Stimulated activated CD4-positive, alpha-beta T cell treated with anti-CD3 and anti-CD28 coated beads, Interleukin-12 subunit alpha, Interleukin-12 subunit beta, amount 100 ng/mL, for 24 hours (primary cell): ENCODE measurements around the gene COL25A1.
"Not testable (repeated sequence)": the region's sequence is repeated elsewhere in the genome, so short reads cannot be mapped to it uniquely, and the experiment has no call there.

Source experiments
- DNase-seq, 2 experiments: peaks; one replicate each; pipeline ENCODE4 v3.0.0-alpha.2; 2020; ENCODE audit warnings: low read depth in 2 of 2

COL25A1 gene

DNA sequence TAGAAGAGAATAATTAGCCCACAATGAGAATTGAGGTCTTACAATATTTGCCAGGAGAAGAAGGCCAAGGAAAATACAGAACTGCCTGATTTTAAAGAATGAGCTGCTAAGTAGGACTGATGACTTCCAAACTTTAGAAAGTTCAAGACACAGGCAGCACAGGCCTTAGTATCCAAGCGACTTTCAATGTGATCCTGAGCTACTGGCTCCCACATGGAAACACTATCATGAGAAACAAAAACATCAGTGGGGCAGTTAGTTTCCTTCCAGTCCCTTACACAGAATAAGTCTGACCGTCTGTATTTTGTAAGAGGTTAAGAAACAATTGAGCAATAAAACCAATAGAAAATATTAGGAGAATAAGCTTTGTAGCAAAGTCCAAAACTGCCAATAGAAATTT lies 251.4 kb downstream of the COL25A1 start:
- DNase-seq, result no peak

DNA sequence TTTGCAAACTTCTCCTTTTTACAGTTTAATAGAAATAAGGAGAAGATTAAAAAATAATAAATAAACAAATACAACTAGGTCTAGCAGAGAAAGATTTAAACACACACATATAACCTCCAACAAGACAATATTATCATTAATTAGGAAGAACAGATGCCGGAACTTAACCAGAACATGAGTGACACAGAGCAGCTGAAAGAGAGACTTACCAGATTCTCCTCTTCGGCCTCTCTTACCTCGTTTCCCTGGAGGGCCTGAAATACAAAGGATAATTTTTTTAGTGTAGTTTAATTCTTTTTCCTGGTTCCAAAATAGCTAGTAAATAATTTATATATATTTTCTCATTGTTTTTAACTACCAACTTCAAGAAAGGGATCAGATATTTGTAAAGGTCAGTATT lies 252.5 kb downstream of the COL25A1 start:
- no peak for DNase-seq

GRCh38 chr4:109046471-109047201 lies 255.8 kb downstream of the COL25A1 start:
- no peak for DNase-seq

GRCh38 chr4:109044431-109044830 lies 258.0 kb downstream of the COL25A1 start:
- no peak for DNase-seq

DNA sequence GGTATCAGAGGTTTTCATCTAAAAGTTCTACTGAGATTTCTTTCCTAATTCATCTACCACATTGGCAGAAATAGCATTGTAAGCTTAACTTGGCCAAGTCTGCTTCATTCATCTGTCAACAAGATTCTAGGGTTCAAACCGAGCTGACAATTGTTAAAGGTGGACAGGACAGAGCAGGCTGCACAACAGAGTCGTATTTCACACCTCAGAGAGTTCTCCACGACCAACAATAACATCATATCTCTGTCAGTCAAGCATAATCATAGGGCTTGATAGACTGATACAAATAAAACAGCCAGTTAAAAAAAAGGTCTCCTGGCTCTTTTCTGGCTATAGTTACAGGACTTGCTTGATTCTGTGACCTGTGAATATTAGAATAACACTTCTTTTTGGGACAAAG lies 259.2 kb downstream of the COL25A1 start:
- DNase-seq, result no peak

- no peak for DNase-seq
Observed at GRCh38 chr4:109041463-109042360, 260.7 kb downstream of the COL25A1 start.

DNA sequence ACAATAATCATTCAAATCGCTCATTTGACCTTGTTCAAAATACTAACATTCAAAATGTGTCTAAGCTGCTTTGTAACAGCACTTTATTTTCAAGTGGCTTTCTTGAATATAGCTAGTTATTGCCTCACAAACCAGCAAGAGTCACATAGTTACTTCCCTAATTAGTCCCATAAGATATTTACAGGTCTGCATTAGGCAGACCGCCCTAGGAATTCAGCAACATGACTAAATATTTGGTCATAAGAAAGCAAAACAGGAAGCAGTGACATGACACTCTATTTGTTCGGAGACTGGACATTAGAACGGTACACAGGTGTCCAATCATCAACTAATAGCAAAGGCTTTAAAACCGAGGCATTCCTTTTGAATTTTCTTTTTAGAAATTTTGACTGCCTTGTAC lies 262.0 kb downstream of the COL25A1 start:
- DNase-seq, result no peak

- no peak for DNase-seq
Observed at GRCh38 chr4:109037026-109037425, 265.4 kb downstream of the COL25A1 start.

DNA sequence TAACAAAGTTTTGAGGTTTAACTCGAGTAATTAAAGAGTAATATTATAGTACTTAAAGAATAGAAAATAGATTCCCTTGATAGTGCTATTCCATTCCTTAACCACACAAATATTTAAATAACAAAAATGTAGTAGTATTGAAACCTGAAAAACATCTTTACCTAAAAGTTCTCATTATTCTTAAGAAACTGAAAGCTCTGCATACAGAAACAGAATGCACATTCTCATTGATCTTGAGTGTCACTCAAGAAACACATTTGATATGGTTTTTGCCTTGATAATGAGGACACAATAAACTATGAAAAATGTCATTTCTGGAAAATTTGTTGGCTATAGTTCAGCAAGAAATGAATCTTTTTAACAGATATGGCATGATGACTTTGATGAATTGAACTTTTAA lies 268.5 kb downstream of the COL25A1 start:
- DNase-seq, result no peak

DNA sequence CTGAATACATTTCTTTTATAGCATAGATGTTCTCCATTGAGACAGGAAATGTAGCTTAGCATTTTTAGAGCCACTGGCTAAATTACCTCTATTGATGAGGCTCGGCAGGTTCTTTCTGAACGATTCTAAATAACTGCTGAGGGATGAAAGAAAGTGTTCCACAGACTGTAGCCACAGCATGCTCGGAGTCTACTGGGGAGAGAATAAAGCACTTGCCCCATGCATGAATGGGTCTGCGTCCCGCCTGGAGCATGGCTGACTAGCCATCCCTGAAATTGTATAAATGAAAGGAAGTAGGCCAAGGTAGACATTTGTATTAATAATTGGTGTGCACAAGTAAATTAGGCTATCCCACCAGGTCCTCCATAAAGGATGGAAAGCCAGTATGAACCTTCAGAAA lies 269.8 kb downstream of the COL25A1 start:
- DNase-seq, result no peak

- no peak for DNase-seq
Observed at GRCh38 chr4:109029987-109030386, 272.5 kb downstream of the COL25A1 start.

GRCh38 chr4:109027016-109027500 lies 275.4 kb downstream of the COL25A1 start:
- DNase-seq, result no peak

- DNase-seq, result no peak
Observed at GRCh38 chr4:109026588-109026987, 275.9 kb downstream of the COL25A1 start.

DNA sequence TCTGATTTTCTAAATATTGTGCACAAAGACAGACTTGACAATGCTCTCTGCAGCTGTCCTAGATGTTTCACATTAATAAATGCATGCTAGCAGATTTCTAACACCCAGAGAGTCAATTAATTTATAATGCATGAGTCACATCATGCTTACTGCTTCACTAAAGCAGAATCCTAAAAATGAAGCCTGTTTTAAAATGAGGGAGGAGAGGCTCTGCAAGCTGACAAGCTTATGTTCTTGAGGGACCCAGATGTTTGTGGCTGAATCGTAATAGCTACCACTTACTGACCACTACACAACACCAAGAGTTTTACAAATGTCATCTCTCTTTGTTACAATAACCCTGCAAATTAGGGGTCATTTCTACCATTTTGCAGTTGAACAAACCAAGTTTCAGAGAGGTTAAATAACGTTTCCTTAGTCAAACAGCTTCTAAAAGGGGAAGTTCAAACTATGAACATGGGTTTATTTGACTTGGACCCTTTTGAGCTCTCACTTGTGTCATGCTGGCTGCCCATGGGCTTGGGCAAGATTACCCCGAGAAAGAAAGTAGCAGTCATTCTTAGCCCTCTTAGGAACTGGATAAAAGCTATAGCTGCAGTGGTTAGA lies 276.9 kb downstream of the COL25A1 start:
- no peak for DNase-seq

- no peak for DNase-seq
Observed at GRCh38 chr4:109022961-109023360, 279.5 kb downstream of the COL25A1 start.

DNA sequence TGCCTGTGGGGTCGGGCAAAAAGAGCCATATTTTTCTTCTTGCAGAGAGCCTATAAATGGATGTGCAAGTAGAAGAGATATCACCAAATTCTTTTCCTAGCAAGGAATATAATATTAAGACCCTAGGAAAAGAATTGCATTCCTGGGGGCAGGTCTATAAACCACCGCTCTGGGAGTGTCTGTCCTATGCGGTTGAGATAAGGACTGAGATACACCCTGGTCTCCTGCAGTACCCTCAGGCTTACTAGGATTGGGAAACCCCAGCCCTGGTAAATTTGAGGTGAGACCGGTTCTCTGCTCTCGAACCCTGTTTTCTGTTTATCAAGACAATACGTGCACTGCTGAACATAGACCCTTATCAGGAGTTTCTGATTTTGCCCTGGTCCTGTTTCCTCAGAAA lies 280.8 kb downstream of the COL25A1 start:
- DNase-seq, result not testable (repeated sequence)

GRCh38 chr4:109020861-109021260 lies 281.6 kb downstream of the COL25A1 start:
- no peak for DNase-seq

GRCh38 chr4:109016200-109016599 lies 286.3 kb downstream of the COL25A1 start:
- DNase-seq, result no peak

DNA sequence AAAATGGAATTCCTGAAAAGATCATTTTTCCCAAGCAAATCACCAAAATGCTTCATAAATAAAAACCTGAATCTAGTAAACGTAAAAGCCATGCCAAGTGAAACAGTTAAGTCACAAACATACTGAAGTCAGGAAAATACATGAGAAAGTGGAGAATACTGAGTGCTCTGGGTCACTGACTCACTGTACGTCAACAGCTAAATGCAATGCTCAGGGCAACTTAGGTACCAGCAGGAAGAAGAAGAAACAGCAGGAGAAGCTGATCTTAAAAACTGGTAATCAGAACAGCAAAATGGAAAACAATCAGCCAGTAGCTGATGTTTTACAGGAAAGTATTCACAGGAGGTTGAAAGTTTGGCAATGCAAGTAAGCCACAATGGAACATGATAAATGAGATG lies 287.0 kb downstream of the COL25A1 start:
- DNase-seq, result no peak

DNA sequence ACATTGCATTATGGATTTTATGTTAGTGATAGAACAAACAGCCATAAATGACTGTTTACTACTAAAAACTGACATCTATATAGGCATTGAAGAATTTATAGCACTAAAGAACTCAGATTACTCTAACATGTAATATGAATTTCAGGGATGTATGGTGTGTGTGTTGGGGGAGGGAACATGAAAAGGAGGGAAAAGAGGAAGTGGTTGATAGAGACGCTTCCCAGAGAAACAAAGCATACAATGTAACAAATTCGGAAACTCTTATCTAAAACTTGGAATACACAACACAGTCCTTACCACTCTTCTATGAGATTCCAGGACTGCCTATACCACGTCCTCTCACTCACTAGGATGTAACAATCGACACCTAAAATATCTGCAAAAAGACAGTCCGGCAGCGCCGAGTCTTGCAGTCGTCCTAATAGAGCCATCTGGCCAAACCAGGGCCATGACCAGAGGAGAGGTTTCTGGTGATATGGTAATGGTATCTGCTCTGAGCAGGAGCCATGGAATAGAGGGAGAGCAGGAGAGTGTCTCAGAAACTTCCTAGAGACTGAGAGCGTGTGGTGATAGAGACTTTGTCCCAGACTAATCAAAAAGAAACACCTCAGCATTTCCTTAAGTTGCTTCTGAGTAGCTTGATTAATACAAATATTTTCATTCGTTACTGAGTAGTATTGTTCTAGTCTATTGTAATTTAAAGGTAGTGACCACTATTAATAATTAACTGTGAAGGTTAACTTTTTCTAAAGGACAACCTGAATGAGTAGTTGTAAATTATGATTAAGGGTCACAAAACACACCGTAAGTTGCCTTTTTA lies 287.7 kb downstream of the COL25A1 start:
- no peak for DNase-seq

- no peak for DNase-seq
Observed at GRCh38 chr4:109012286-109012880, 290.1 kb downstream of the COL25A1 start.
